T-helper 1 cell treated with Interleukin-12 subunit alpha and Interleukin-12 subunit beta and Interleukin-4 antibody, amounts not matched to agents 30 ng/mL and 1 ng/mL, for 36 hours (primary cell): ENCODE results near the gene PDE2A. TPM values are rescaled to one million over a fixed set of nuclear protein-coding genes. Genes with fewer than 3 reads are reported as not detected.

Experiments
- intact Hi-C: fragments of 100-400 bp; cut with micrococcal nuclease; formaldehyde crosslinking; loops from one replicate; pipeline ENCODE4 v1.15.1; 2024
- total RNA-seq: library from RNA; stranded (reverse); gene quantifications from 2 replicates; pipeline ENCODE4 v1.2.3, GENCODE V29; 2022

Gene PDE2A
- total RNA-seq, 1 donor from 2014 or later = 0.81 TPM

- intact Hi-C loops = no loop called here
Observed at GRCh38 chr11:72665911-72666472, 8.2 kb downstream of the PDE2A start.

GRCh38 chr11:72662036-72662435 lies 12.2 kb downstream of the PDE2A start:
- intact Hi-C loops = no loop called here

- intact Hi-C loops = no loop called here
Observed at GRCh38 chr11:72661486-72661885, 12.7 kb downstream of the PDE2A start.

GRCh38 chr11:72658989-72659640 lies 15.1 kb downstream of the PDE2A start:
- intact Hi-C loops = no loop called here

- intact Hi-C loops = no loop called here
Observed at GRCh38 chr11:72657411-72658100, 16.7 kb downstream of the PDE2A start.

GRCh38 chr11:72655896-72656464 lies 18.2 kb downstream of the PDE2A start:
- intact Hi-C loops = no loop called here

- intact Hi-C loops = no loop called here
Observed at GRCh38 chr11:72655014-72655413, 19.2 kb downstream of the PDE2A start.

GRCh38 chr11:72653649-72654048 lies 20.6 kb downstream of the PDE2A start:
- intact Hi-C loops = no loop called here

GRCh38 chr11:72652873-72653630 lies 21.2 kb downstream of the PDE2A start:
- intact Hi-C loops = no loop called here

GRCh38 chr11:72652133-72652532 lies 22.1 kb downstream of the PDE2A start:
- intact Hi-C loops = no loop called here

GRCh38 chr11:72649215-72649976 lies 24.8 kb downstream of the PDE2A start:
- intact Hi-C loops = no loop called here

- intact Hi-C loops = no loop called here
Observed at GRCh38 chr11:72648384-72649136, 25.7 kb downstream of the PDE2A start.

- intact Hi-C loops = no loop called here
Observed at GRCh38 chr11:72647882-72648281, 26.3 kb downstream of the PDE2A start.

- intact Hi-C loops = no loop called here
Observed at GRCh38 chr11:72646472-72646871, 27.8 kb downstream of the PDE2A start.

GRCh38 chr11:72646024-72646423 lies 28.2 kb downstream of the PDE2A start:
- intact Hi-C loops = no loop called here

GRCh38 chr11:72643547-72643946 lies 30.7 kb downstream of the PDE2A start:
- intact Hi-C loops = loop anchor here (1.0 to 2.0 kb wide), 4 partner anchors 33 to 172 kb away; no protein-coding TSS in a partner anchor

GRCh38 chr11:72642884-72643522 lies 31.2 kb downstream of the PDE2A start:
- intact Hi-C loops = loop anchor here (1.0 to 2.0 kb wide), 4 partner anchors 34 to 172 kb away; no protein-coding TSS in a partner anchor

GRCh38 chr11:72642043-72642883 lies 32.0 kb downstream of the PDE2A start:
- intact Hi-C loops = loop anchor here (2.0 kb wide), 1 partner anchor 35 kb away; no protein-coding TSS in a partner anchor
